Measurements from ENCODE around the gene JAM3. TPM values are rescaled to one million over a fixed set of nuclear protein-coding genes. Genes with fewer than 3 reads are reported as not detected.

JAM3 gene
- total and polyA plus RNA-seq, 3 experiments from 2014 or later = 4.9 to 14.8 (median 12.5) TPM

DNA sequence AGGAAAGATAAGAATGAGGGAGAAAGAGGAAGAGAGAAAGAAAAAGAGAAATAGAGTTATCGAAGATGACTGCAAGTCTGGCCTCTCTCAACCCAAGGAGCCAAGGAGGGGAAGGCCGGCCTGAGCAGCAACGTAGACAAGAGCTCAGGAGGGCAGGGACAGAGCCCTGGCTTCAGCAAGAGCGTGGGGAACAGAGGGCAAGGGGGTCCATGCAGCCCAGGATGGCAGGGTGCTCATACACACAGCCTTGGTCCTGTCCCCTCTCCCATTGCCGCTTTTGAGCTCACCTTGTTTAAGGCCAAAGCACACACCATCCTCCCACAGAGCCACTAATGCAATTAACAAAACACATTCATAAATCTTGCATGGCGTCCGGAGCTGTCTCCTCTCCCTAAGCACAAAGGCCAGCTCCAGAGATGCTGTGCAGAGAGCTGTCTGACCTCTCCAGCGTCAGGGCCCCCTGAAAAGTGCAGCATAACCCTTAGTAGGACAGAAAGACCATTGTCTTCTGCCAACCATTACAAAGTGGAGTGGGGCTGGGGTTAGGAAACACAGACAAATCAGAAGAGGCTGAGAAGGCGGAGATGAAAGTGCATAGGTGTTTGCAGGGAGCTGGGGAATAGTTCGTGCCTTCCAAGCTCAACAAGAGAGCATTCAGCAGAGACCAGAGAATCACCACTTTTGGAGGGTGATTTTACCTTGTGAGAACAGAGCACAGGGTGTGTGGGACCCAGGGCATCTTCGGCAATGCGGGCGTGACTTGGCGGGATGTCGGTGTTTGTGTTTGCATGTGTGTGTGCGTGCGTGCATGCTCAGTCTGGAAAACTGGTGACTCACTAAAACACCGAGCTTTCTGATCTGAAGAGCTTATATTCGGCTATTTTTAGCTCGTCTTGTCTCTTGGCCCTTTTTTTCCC is 28.2 kb upstream of the JAM3 start:
- H3K27me3 ChIP-seq (ENCODE audit: insufficient read depth, low read length, poor library complexity, severe bottlenecking) = no peaks in the 10 kb centered on the region
- ChIA-PET POLR2A (interaction anchor here (1.0 kb wide), 1 partner anchor 10 kb away, joined by 3 read pairs; no protein-coding TSS in a partner anchor), CTCF (interaction anchor here (0.9 to 5.1 kb wide), 2 partner anchors 9 to 35 kb away, joined by 3 to 31 read pairs; no protein-coding TSS in a partner anchor)
- H3K36me3 Mint-ChIP-seq = peaks cover 0 to 6% (median 1%) of the 10 kb centered on the region in 3 donors
- no peaks in the 10 kb centered on the region for H3K36me3 ChIP-seq (ENCODE audit: insufficient read depth, low read length)
- H3K27me3 Mint-ChIP-seq = no peaks in the 10 kb centered on the region
- no peak overlapping the region for H3K27ac ChIP-seq (ENCODE audit: low read depth, low read length)
- H3K4me3 ChIP-seq (ENCODE audit: low read length) = no peak overlapping the region
- peaks cover 17% of the 10 kb centered on the region for H3K4me1 ChIP-seq (ENCODE audit: insufficient read depth, low read length)
- no peaks in the 10 kb centered on the region for H3K9me3 ChIP-seq (ENCODE audit: low read length)
- peak overlapping the region in 1 of 8 donors; percentile 3 for H3K27ac Mint-ChIP-seq
- H3K9me3 Mint-ChIP-seq = no peaks in the 10 kb centered on the region
- peak overlapping the region in 3 of 7 donors; percentile 23 to 82 (median 63) for H3K4me3 Mint-ChIP-seq
- H3K4me1 Mint-ChIP-seq = peaks cover 12 to 20% (median 17%) of the 10 kb centered on the region in 3 donors
- DNase-seq = no peak

DNA sequence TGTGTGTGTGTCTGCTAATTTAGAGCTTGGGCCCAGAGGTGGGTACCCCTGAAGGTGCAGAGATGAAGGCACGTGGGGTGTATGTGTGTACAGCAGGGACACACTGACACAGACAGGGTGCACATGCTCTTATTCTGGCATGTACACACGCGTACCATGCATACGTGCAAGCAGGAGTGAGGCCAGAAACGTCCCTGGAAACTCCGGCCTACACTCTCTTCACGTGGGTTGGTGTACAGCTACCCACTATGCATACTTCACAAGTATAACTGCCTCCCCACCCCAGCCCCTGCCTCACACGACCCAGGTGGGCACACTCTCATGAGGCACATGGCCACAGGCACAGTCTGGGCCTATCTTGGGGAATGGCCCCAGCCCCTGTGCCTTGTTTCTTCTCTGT is 27.5 kb upstream of the JAM3 start:
- H3K9me3 ChIP-seq (ENCODE audit: low read length) = no peaks in the 10 kb centered on the region
- peaks cover 10% of the 10 kb centered on the region for H3K4me1 ChIP-seq (ENCODE audit: insufficient read depth, low read length)
- ChIA-PET CTCF (interaction anchor here (0.9 to 5.1 kb wide), 2 partner anchors 9 to 34 kb away, joined by 3 to 31 read pairs; no protein-coding TSS in a partner anchor), POLR2A (interaction anchor here (1.0 kb wide), 1 partner anchor 9 kb away, joined by 3 read pairs; no protein-coding TSS in a partner anchor)
- H3K27me3 ChIP-seq (ENCODE audit: insufficient read depth, low read length, poor library complexity, severe bottlenecking) = no peaks in the 10 kb centered on the region
- peaks cover 0 to 3% of the 10 kb centered on the region in 2 donors for H3K27me3 Mint-ChIP-seq
- no peak overlapping the region for H3K4me3 ChIP-seq (ENCODE audit: low read length)
- no peaks in the 10 kb centered on the region for H3K36me3 ChIP-seq (ENCODE audit: insufficient read depth, low read length)
- H3K36me3 Mint-ChIP-seq = peaks cover 0 to 5% (median 1%) of the 10 kb centered on the region in 3 donors
- H3K4me3 Mint-ChIP-seq = no peak overlapping the region
- no peak overlapping the region for H3K27ac ChIP-seq (ENCODE audit: low read depth, low read length)
- peak overlapping the region in 1 of 8 donors; percentile 78 for H3K27ac Mint-ChIP-seq
- no peak for DNase-seq
- H3K4me1 Mint-ChIP-seq = peaks cover 10 to 13% (median 10%) of the 10 kb centered on the region in 3 donors
- no peaks in the 10 kb centered on the region for H3K9me3 Mint-ChIP-seq

DNA sequence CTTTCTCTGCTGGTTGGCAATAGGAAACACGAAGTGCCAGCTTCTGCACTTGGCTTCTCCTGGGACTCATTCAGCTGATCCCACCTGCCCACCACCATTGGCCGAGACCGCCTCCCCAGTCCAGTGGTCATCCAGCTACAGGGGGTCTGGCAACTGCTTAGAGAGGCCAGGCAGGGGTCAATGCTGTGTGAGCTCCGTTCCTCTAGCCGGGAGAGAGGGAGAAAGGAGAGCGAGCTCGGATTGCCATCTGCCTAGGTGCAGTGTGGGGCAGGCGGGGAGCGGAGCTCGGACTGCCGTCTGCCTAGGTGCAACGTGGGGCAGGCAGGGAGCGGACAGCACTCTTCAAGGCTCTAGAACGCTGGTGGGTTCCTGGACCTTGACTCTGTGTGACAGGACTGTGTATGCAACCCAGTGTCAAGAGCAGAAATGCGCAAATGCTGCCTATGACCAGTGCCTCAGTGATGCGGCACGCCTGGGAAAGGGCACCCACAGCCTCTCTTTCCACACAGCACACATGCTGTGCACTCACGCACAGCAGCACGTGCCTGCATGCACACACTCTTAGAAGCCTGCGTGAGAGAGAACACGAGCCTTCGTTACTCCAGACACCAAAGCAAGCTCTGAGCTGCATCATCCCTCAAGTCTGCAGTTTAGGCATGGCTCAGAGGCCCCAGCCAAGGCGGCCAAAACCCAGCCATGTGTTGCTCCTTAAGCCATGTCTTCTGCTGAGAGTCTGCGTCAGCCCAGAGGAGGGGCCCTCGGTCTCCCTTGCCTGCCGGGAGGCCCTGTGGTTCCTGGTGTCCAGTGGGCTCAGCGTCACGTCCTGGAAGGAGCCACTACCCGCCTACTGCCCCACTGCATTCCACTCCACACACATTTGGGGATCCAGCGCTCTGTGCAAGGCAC is 26.8 kb upstream of the JAM3 start:
- no peak for DNase-seq
- ChIA-PET POLR2A (interaction anchor here (1.0 kb wide), 1 partner anchor 9 kb away, joined by 3 read pairs; no protein-coding TSS in a partner anchor), CTCF (interaction anchor here (5.1 kb wide), 1 partner anchor 8 kb away, joined by 31 read pairs; no protein-coding TSS in a partner anchor)
- Mint-ChIP-seq H3K9me3 (no peaks in the 10 kb centered on the region), H3K36me3 (peaks cover 0 to 3% (median 1%) of the 10 kb centered on the region in 3 donors), H3K4me3 (no peak overlapping the region), H3K27ac (peak overlapping the region in 1 of 8 donors; percentile 78), H3K27me3 (peaks cover 5 to 8% of the 10 kb centered on the region in 2 donors), H3K4me1 (peaks cover 7 to 9% (median 8%) of the 10 kb centered on the region in 3 donors)
- no peaks in the 10 kb centered on the region for H3K27me3 ChIP-seq (ENCODE audit: insufficient read depth, low read length, poor library complexity, severe bottlenecking)
- peaks cover 8% of the 10 kb centered on the region for H3K4me1 ChIP-seq (ENCODE audit: insufficient read depth, low read length)
- no peak overlapping the region for H3K27ac ChIP-seq (ENCODE audit: low read depth, low read length)
- H3K4me3 ChIP-seq (ENCODE audit: low read length) = no peak overlapping the region
- H3K9me3 ChIP-seq (ENCODE audit: low read length) = no peaks in the 10 kb centered on the region
- no peaks in the 10 kb centered on the region for H3K36me3 ChIP-seq (ENCODE audit: insufficient read depth, low read length)

DNA sequence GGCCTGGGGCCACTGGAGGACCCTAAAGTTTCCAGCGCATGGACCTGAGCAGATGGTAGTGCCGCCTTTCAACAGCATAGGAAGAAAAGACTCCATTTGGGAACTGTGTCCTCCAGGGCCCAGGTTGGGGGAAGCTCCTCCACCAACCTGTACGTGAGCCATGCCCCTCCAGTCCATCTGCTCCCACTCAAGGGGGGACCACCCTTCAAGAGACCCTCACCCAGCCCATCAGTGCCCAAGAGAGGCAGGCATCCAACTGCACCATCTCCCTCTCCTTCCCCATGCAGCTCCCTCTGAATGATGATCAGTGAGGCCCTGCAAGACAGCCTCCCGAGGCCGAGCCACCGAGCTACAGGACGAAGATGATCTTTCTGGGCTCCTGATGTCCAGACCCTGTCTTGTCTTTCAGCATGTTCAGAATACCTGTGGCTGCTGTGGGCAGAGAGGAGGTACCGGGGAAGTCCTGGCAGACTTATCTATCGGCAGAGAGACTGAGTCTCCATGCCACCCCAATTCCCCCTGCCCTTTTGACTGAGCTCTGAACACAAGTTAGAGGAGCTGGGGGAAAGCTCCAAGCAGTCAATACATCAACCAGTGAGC is 25.0 kb upstream of the JAM3 start:
- Mint-ChIP-seq H3K36me3 (peaks cover 0 to 1% (median 0%) of the 10 kb centered on the region in 3 donors), H3K9me3 (no peaks in the 10 kb centered on the region), H3K27ac (peak overlapping the region in 1 of 8 donors; percentile 5), H3K4me1 (no peaks in the 10 kb centered on the region), H3K27me3 (peaks cover 16 to 19% of the 10 kb centered on the region in 2 donors), H3K4me3 (no peak overlapping the region)
- Histone ChIP-seq H3K4me3 (ENCODE audit: low read length) (no peak overlapping the region), H3K9me3 (ENCODE audit: low read length) (no peaks in the 10 kb centered on the region), H3K4me1 (ENCODE audit: insufficient read depth, low read length) (no peaks in the 10 kb centered on the region), H3K36me3 (ENCODE audit: insufficient read depth, low read length) (no peaks in the 10 kb centered on the region), H3K27ac (ENCODE audit: low read depth, low read length) (no peak overlapping the region), H3K27me3 (ENCODE audit: insufficient read depth, low read length, poor library complexity, severe bottlenecking) (peaks cover 2% of the 10 kb centered on the region)
- POLR2A ChIA-PET = interaction anchor here (0.6 kb wide), 1 partner anchor 48 kb away, joined by 8 read pairs; no protein-coding TSS in a partner anchor
- no peak for DNase-seq
- CTCF ChIA-PET = no interaction called here

DNA sequence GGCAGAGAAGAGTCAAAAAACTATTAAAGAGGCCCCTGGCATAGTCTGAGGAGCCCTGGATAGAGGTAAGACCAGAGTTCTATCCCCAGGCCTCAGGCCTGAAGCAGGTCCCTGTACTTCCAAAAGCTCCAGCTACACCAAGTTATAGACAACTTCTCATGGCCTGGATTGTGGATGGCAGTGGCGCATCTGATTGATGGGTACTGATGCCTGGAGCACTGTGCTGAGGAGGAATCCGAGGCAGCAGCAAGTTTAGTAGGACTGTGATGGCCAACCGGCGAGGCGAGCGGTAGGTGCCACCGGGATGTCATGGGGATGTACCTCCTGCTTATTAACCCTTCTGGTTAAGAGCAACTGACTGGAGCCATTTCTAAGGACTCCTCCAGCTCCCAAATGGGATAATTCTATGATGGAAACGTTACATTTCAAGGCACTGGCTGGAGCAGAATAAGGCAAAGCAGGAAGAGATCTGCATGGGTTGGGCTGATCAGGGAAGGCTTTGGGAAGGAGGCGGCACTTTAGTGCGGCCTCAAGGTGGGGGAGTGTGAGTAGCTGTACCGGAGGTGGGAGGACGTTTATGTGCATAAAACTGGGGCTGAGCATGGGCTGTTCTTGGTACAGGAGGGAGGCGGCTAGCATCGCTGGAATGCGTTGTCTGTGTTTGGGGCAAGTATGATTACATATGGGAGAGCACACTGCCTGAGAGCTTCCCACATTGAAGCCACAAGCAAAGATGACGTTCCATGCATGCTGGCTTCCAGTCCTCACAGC is 24.2 kb upstream of the JAM3 start:
- POLR2A ChIA-PET = no interaction called here

DNA sequence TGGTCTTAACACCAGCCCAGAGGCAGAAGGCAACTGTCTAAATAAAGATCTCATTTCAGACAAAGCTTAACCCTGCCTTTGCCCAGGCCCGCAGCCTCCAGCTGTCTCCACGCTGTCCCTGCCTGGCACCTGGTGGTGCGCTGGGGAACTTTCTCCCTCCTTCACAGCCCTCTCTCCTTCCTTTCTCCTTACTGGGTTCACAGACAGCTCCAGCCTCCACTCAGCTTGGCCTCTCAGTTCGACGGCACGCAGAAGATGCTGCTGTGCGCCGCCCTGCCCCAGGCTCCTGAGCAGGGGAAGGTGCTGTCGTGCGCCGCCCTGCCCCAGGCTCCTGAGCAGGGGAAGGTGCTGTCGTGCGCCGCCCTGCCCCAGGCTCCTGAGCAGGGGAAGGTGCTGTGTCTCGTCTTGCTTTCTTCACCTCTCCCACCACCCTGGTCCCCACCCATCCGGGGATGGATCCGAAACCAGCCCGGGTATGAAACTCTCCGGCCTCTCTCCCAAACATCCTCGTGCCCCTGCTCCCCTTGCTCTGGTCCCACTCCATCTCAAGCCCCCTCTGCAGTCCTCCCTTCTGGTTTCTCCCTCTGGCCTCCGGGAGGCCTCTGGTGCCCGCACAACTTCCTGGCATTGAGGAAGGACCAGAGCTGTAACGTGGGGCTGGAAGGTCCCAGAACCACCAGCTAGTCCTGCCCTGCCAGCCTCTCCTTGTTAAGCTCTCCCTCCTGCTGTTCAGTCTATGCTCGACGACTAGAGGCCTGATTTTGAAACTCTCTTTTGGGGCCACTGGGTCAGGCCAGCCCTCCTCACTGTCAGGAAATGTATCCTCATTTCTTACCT is 22.9 kb upstream of the JAM3 start:
- H3K4me1 Mint-ChIP-seq = peaks cover 2 to 6% (median 5%) of the 10 kb centered on the region in 3 donors
- ChIA-PET CTCF (interaction anchor here (1.3 to 2.5 kb wide), 5 partner anchors 8 to 118 kb away, joined by 4 to 10 read pairs (median 6); no protein-coding TSS in a partner anchor), POLR2A (no interaction called here)
- Histone ChIP-seq H3K4me1 (ENCODE audit: insufficient read depth, low read length) (peaks cover 6% of the 10 kb centered on the region), H3K27me3 (ENCODE audit: insufficient read depth, low read length, poor library complexity, severe bottlenecking) (peaks cover 4% of the 10 kb centered on the region), H3K27ac (ENCODE audit: low read depth, low read length) (no peak overlapping the region), H3K4me3 (ENCODE audit: low read length) (no peak overlapping the region), H3K36me3 (ENCODE audit: insufficient read depth, low read length) (no peaks in the 10 kb centered on the region), H3K9me3 (ENCODE audit: low read length) (no peaks in the 10 kb centered on the region)
- H3K27me3 Mint-ChIP-seq = peaks cover 22 to 30% of the 10 kb centered on the region in 2 donors
- peak overlapping the region in 2 of 8 donors; percentile 33 to 52 for H3K27ac Mint-ChIP-seq
- H3K4me3 Mint-ChIP-seq = no peak overlapping the region
- no peaks in the 10 kb centered on the region for H3K9me3 Mint-ChIP-seq
- H3K36me3 Mint-ChIP-seq = no peaks in the 10 kb centered on the region
- no peak for DNase-seq

More for the DNA sequence above, 24.2 kb upstream of the JAM3 start:
- Histone ChIP-seq H3K36me3 (ENCODE audit: insufficient read depth, low read length) (no peaks in the 10 kb centered on the region), H3K4me3 (ENCODE audit: low read length) (no peak overlapping the region), H3K4me1 (ENCODE audit: insufficient read depth, low read length) (no peaks in the 10 kb centered on the region), H3K27me3 (ENCODE audit: insufficient read depth, low read length, poor library complexity, severe bottlenecking) (peaks cover 4% of the 10 kb centered on the region), H3K27ac (ENCODE audit: low read depth, low read length) (no peak overlapping the region), H3K9me3 (ENCODE audit: low read length) (no peaks in the 10 kb centered on the region)
- no peak overlapping the region for H3K4me3 Mint-ChIP-seq
- CTCF ChIA-PET = interaction anchor here (1.0 to 2.5 kb wide), 4 partner anchors 7 to 117 kb away, joined by 3 to 10 read pairs (median 6); no protein-coding TSS in a partner anchor
- no peaks in the 10 kb centered on the region for H3K4me1 Mint-ChIP-seq
- DNase-seq = no peak
- no peaks in the 10 kb centered on the region for H3K9me3 Mint-ChIP-seq
- peaks cover 22 to 24% of the 10 kb centered on the region in 2 donors for H3K27me3 Mint-ChIP-seq
- peaks cover 0 to 1% (median 0%) of the 10 kb centered on the region in 3 donors for H3K36me3 Mint-ChIP-seq
- H3K27ac Mint-ChIP-seq = peak overlapping the region in 1 of 8 donors; percentile 42

Measured in CD8-positive, alpha-beta memory T cell (primary cell).